Ovary (tissue), 3 donors: ENCODE results near the gene NUP50.

Experiments used
- POLR2A ChIP-seq: fragments of 450-650 bp; IDR thresholded peaks from one replicate; pipeline ENCODE4 v1.6.1; 2017; ENCODE audit warnings: antibody characterized with exemption, mild to moderate bottlenecking, moderate library complexity
- TF ChIP-seq, protein P1 (sequence below), 3 donors: fragments of 450-650 bp in 2 of 3; fragments of 200-600 bp in 1 of 3; IDR thresholded peaks; one replicate each; pipeline versions ENCODE4 v1.5.1 to v1.8.0; 2016 to 2022; ENCODE audit warnings: antibody characterized with exemption in 3 of 3, mild to moderate bottlenecking in 1 of 3
- donor health status: DM: no; HTN: no; CAD: no.

GRCh38 chr22:45154383-45154782 lies 9.3 kb upstream of the NUP50 start:
- no peak for TF ChIP-seq POLR2A
- TF ChIP-seq, protein P1, sequence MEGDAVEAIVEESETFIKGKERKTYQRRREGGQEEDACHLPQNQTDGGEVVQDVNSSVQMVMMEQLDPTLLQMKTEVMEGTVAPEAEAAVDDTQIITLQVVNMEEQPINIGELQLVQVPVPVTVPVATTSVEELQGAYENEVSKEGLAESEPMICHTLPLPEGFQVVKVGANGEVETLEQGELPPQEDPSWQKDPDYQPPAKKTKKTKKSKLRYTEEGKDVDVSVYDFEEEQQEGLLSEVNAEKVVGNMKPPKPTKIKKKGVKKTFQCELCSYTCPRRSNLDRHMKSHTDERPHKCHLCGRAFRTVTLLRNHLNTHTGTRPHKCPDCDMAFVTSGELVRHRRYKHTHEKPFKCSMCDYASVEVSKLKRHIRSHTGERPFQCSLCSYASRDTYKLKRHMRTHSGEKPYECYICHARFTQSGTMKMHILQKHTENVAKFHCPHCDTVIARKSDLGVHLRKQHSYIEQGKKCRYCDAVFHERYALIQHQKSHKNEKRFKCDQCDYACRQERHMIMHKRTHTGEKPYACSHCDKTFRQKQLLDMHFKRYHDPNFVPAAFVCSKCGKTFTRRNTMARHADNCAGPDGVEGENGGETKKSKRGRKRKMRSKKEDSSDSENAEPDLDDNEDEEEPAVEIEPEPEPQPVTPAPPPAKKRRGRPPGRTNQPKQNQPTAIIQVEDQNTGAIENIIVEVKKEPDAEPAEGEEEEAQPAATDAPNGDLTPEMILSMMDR (IDR thresholded peaks at IDR 0.05) = no peak
